ENCODE measurements around the gene PURA. TPM values are rescaled to one million over a fixed set of nuclear protein-coding genes. Genes with fewer than 3 reads are reported as not detected.

PURA gene
- total and polyA plus RNA-seq, 11 donors = 5.6 to 30.9 (median 20.2) TPM

GRCh38 chr5:140126315-140127012 is 12.6 kb downstream of the PURA start:
- 83 to 87% (median 84%) methylated on average over 6 of the region's 6 CpGs for WGBS, 4 donors
- ATAC-seq (no peak), DNase-seq (no peak)
- no peaks in the 10 kb centered on the region for H3K36me3 ChIP-seq
- no peak overlapping the region for H3K27ac ChIP-seq
- H3K4me1 ChIP-seq = peaks cover 0 to 30% (median 22%) of the 10 kb centered on the region in 12 donors
- H3K9me3 ChIP-seq = no peaks in the 10 kb centered on the region
- no peaks in the 10 kb centered on the region for H3K27me3 ChIP-seq
- TF ChIP-seq POLR2A (IDR thresholded peaks at IDR 0.05) (no peak), CTCF (IDR thresholded peaks at IDR 0.05) (no peak)
- intact Hi-C loops (cut with DNase I) = no loop called here
- H3K4me3 ChIP-seq = no peak overlapping the region

GRCh38 chr5:140128376-140128775 is 14.5 kb downstream of the PURA start:
- WGBS, 4 donors = 91 to 95% (median 93%) methylated on average over 5 of the region's 5 CpGs
- TF ChIP-seq CTCF (IDR thresholded peaks at IDR 0.05) (no peak), POLR2A (IDR thresholded peaks at IDR 0.05) (no peak)

GRCh38 chr5:140130949-140131733 is 17.2 kb downstream of the PURA start:
- no peak overlapping the region for H3K4me3 ChIP-seq
- 73 to 75% (median 74%) methylated on average over 5 of the region's 5 CpGs for WGBS, 4 donors
- no peaks in the 10 kb centered on the region for H3K27me3 ChIP-seq
- no peaks in the 10 kb centered on the region for H3K36me3 ChIP-seq
- no peak for TF ChIP-seq POLR2A (IDR thresholded peaks at IDR 0.05)
- TF ChIP-seq CTCF (IDR thresholded peaks at IDR 0.05) = no peak
- ATAC-seq = no peak
- peak overlapping the region in 1 of 12 donors; percentile 9 for H3K27ac ChIP-seq
- H3K4me1 ChIP-seq = peaks cover 6 to 40% (median 27%) of the 10 kb centered on the region in 12 donors
- DNase-seq = no peak
- no peaks in the 10 kb centered on the region for H3K9me3 ChIP-seq
- intact Hi-C loops (cut with DNase I) = no loop called here

More at GRCh38 chr5:140128376-140128775, 14.5 kb downstream of the PURA start:
- no peaks in the 10 kb centered on the region for H3K36me3 ChIP-seq
- intact Hi-C loops (cut with DNase I) = no loop called here
- H3K9me3 ChIP-seq = no peaks in the 10 kb centered on the region
- H3K27ac ChIP-seq = no peak overlapping the region
- no peaks in the 10 kb centered on the region for H3K27me3 ChIP-seq
- H3K4me1 ChIP-seq = peaks cover 6 to 40% (median 31%) of the 10 kb centered on the region in 12 donors
- ATAC-seq = no peak
- H3K4me3 ChIP-seq = no peak overlapping the region
- DNase-seq = no peak

- Histone ChIP-seq H3K4me3 (no peak overlapping the region), H3K27me3 (no peaks in the 10 kb centered on the region), H3K9me3 (no peaks in the 10 kb centered on the region), H3K36me3 (no peaks in the 10 kb centered on the region), H3K4me1 (peaks cover 6 to 40% (median 27%) of the 10 kb centered on the region in 12 donors), H3K27ac (peak overlapping the region in 3 of 12 donors; percentile 9 to 21 (median 15))
- 44 to 63% (median 50%) methylated on average over 3 of the region's 3 CpGs for WGBS, 4 donors
- intact Hi-C loops (cut with DNase I) = no loop called here
- TF ChIP-seq CTCF (IDR thresholded peaks at IDR 0.05) = no peak
- no peak for TF ChIP-seq POLR2A (IDR thresholded peaks at IDR 0.05)
- DNase-seq (no peak), ATAC-seq (peak in 3 of 4 donors; percentile 71 to 85 (median 84))
Measured at GRCh38 chr5:140131967-140132409, 18.1 kb downstream of the PURA start.
